ENCODE data around the gene CRAMP1.

DNA sequence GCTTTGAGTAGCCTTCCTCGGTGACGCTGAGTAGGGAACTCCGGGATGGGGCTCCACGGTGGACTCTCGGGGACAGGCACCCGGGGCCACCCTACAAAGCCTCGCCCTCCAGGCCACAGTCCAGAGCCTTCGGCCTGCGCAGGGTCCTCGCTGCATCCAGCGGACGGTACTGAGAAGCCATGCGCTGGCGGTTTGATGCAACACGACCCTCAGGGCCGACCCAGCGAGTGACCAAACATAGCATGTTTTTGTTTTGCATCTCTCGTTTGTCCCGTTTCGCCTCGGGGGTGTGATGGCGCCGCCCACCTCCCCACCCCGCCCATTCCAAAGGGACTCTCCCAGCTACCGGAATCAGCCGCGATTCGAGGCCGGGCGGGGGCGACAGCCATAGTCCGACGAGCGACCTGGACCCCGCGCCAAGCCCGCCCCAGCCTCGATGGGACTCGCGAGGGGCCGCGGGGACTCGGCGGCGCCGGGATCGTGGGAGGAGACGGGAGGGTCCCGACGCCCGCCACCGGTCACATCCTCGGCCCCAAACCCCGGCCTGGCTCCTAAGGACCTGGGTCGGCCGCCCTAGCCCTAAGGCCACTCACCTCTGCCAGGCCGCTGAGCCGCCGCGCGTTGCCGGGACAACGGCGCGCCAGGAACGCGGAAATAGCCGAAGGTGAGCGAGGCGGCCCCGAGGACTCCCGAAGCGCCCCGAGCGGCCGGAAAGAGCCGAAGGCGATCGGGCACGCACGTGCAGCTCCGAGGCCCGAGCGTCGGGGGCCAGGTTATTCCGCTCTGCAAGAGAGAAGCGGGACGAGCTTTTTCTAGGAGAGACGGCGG lies 1.9 kb upstream of the CRAMP1 start:
- TF ChIP-seq EZH2 (IDR thresholded peaks at IDR 0.05; ENCODE audit: insufficient read depth, poor library complexity, severe bottlenecking), result no peak
- no peak for TF ChIP-seq EZH2phosphoT487 (IDR thresholded peaks at IDR 0.05; ENCODE audit: insufficient read depth, low read depth)

Data from GM23248 (cell line).